Endodermal cell (in vitro differentiated cells): ENCODE results near the gene SMARCD1. TPM values are rescaled to one million over a fixed set of nuclear protein-coding genes. Genes with fewer than 3 reads are reported as not detected.

Experiments
- DNase-seq: peaks from one replicate; pipeline ENCODE4 v3.0.0-alpha.2; 2017
- H3K27ac ChIP-seq: 2 replicates; pipeline ENCODE4 v1.5.1; 2013; ENCODE audit warnings: mild to moderate bottlenecking, low read depth, low read length, moderate library complexity
- H3K27me3 ChIP-seq: 2 replicates; pipeline ENCODE4 v1.6.1; 2013; ENCODE audit warnings: mild to moderate bottlenecking, low read length, moderate library complexity; ENCODE audit not compliant: insufficient read depth, control insufficient read depth, poor library complexity, severe bottlenecking
- H3K36me3 ChIP-seq: 2 replicates; pipeline ENCODE4 v1.7.0; 2013; ENCODE audit warnings: mild to moderate bottlenecking, low read length, moderate library complexity; ENCODE audit not compliant: control insufficient read depth, insufficient read depth
- H3K4me1 ChIP-seq: one replicate; pipeline ENCODE4 v1.7.0; 2013; ENCODE audit warnings: low read length; ENCODE audit not compliant: control insufficient read depth, insufficient read depth
- H3K4me3 ChIP-seq: 2 replicates; pipeline ENCODE4 v1.5.1; 2013; ENCODE audit warnings: mild to moderate bottlenecking, low read length, moderate library complexity
- H3K9ac ChIP-seq: 2 replicates; pipeline ENCODE4 v1.6.1; 2013; ENCODE audit warnings: mild to moderate bottlenecking, low read length, moderate library complexity; ENCODE audit not compliant: poor library complexity, severe bottlenecking; ENCODE audit errors: extremely low read depth
- H3K9me3 ChIP-seq: 2 replicates; pipeline ENCODE4 v1.6.1; 2013; ENCODE audit warnings: mild to moderate bottlenecking, low read length, moderate library complexity; ENCODE audit not compliant: control insufficient read depth
- H3K27ac Mint-ChIP-seq: 2 replicates; pipeline ENCODE4 v1.8.0; 2020; ENCODE audit warnings: mixed read lengths
- H3K27me3 Mint-ChIP-seq: 2 replicates; pipeline ENCODE4 v1.8.0; 2021; ENCODE audit warnings: mild to moderate bottlenecking, mixed read lengths; ENCODE audit not compliant: insufficient read depth
- H3K36me3 Mint-ChIP-seq: 2 replicates; pipeline ENCODE4 v1.8.0; 2020; ENCODE audit warnings: low read depth, mixed read lengths
- H3K4me1 Mint-ChIP-seq: 2 replicates; pipeline ENCODE4 v1.8.0; 2020; ENCODE audit warnings: mixed read lengths
- H3K4me3 Mint-ChIP-seq: 2 replicates; pipeline ENCODE4 v1.8.0; 2020; ENCODE audit warnings: mild to moderate bottlenecking, moderate library complexity, mixed read lengths
- H3K9me3 Mint-ChIP-seq: 2 replicates; pipeline ENCODE4 v1.8.0; 2020; ENCODE audit warnings: mild to moderate bottlenecking, mixed read lengths
- WGBS, 2 experiments: methylation state at CpG; one replicate each; pipeline versions ENCODE4 v1.1.5 to v1.1.7; 2013; ENCODE audit warnings: missing lambda C conversion rate in 2 of 2, mixed read lengths in 1 of 2; ENCODE audit not compliant: insufficient coverage in 1 of 2, insufficient read length in 1 of 2; 5-methylcytosine and 5-hydroxymethylcytosine counted together
- total RNA-seq, 2 donors: library from RNA; stranded (reverse); fragmentation: NEBNext Ultra II Directional in 1 of 2; extraction: Animal tissue kit (Norgen Biotek cat#: 25700) in 1 of 2; gene quantifications; 2 replicates in 1 of 2; 3 replicates in 1 of 2; pipeline ENCODE4 v1.2.1, GENCODE V29; 2021
- TF ChIP-seq, protein P1 (sequence below): fragments of 200-600 bp; sonication (generic); conservative IDR thresholded peaks from 2 replicates; pipeline ENCODE4 v1.5.0; 2021; ENCODE audit warnings: antibody characterized with exemption, mild to moderate bottlenecking

Gene SMARCD1
- total RNA-seq, 2 donors from 2014 or later = 118 to 125 TPM

- Histone ChIP-seq H3K9me3 (no peaks in the 10 kb centered on the region), H3K9ac (no peak overlapping the region), H3K27ac (no peak overlapping the region), H3K4me1 (peaks cover 4% of the 10 kb centered on the region), H3K27me3 (no peaks in the 10 kb centered on the region), H3K36me3 (no peaks in the 10 kb centered on the region), H3K4me3 (no peak overlapping the region)
- H3K27ac Mint-ChIP-seq = no peak overlapping the region
- H3K9me3 Mint-ChIP-seq = no peaks in the 10 kb centered on the region
- 93 to 94% methylated on average over 3 to 5 of the region's 5 CpGs for WGBS, 2 experiments
- no peak for DNase-seq
- TF ChIP-seq, protein P1, sequence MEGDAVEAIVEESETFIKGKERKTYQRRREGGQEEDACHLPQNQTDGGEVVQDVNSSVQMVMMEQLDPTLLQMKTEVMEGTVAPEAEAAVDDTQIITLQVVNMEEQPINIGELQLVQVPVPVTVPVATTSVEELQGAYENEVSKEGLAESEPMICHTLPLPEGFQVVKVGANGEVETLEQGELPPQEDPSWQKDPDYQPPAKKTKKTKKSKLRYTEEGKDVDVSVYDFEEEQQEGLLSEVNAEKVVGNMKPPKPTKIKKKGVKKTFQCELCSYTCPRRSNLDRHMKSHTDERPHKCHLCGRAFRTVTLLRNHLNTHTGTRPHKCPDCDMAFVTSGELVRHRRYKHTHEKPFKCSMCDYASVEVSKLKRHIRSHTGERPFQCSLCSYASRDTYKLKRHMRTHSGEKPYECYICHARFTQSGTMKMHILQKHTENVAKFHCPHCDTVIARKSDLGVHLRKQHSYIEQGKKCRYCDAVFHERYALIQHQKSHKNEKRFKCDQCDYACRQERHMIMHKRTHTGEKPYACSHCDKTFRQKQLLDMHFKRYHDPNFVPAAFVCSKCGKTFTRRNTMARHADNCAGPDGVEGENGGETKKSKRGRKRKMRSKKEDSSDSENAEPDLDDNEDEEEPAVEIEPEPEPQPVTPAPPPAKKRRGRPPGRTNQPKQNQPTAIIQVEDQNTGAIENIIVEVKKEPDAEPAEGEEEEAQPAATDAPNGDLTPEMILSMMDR = no peak
- H3K4me1 Mint-ChIP-seq = peaks cover 6% of the 10 kb centered on the region
- no peak overlapping the region for H3K4me3 Mint-ChIP-seq
- H3K36me3 Mint-ChIP-seq = no peaks in the 10 kb centered on the region
- peaks cover 13% of the 10 kb centered on the region for H3K27me3 Mint-ChIP-seq
Observed at GRCh38 chr12:50069069-50069468, 16.1 kb upstream of the SMARCD1 start.

- H3K27ac ChIP-seq = no peak overlapping the region
- peaks cover 4% of the 10 kb centered on the region for H3K4me1 ChIP-seq
- H3K4me1 Mint-ChIP-seq = peaks cover 6% of the 10 kb centered on the region
- H3K27me3 Mint-ChIP-seq = peaks cover 8% of the 10 kb centered on the region
- H3K36me3 ChIP-seq = no peaks in the 10 kb centered on the region
- H3K27me3 ChIP-seq = no peaks in the 10 kb centered on the region
- H3K9me3 ChIP-seq = no peaks in the 10 kb centered on the region
- TF ChIP-seq, protein P1 = no peak
- no peaks in the 10 kb centered on the region for H3K9me3 Mint-ChIP-seq
- no peaks in the 10 kb centered on the region for H3K36me3 Mint-ChIP-seq
- no peak overlapping the region for H3K4me3 ChIP-seq
- no peak for DNase-seq
- H3K9ac ChIP-seq = no peak overlapping the region
- H3K4me3 Mint-ChIP-seq = no peak overlapping the region
- H3K27ac Mint-ChIP-seq = no peak overlapping the region
- WGBS, 2 experiments = 92 to 100% methylated on average over 3 of the region's 3 CpGs
Observed at GRCh38 chr12:50069539-50069938, 15.6 kb upstream of the SMARCD1 start.

DNA sequence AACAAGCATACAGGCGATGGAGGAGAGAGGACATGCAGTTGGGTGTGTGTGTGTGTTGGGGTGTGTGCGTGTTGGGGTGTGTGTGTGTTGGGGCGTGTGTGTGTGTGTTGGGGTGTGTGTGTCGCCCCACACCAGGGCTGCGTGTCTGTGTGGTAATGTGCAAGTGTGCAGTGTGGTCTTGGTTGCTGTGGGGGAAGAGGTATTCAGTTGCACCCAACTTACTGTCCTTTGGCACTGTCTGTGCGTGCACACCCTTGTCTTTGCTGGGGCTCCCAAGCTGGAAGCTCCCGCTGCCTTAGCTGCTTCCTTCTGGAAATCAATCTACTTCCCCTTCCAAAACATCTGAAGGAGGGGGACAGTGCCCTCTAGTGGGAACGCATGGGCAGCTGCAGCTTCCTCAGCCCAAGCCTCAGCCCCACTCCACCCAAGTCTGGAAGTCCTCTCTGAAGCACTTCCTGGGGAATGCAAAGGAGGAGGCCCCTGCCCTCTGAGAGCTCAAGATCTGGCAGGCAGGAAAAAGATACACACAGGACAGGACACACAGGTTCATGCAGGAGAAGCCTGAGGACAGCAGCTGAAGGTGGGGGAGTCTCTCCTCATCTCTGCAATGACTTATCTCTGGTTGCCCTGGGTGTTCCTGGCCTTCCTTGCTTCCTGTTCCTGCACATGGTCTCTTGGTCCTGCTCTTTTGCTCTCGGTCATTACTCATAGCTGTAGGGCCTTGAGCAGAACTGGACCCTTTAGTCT is 14.7 kb upstream of the SMARCD1 start:
- 64 to 73% methylated on average over 2 to 8 of the region's 9 CpGs for WGBS, 2 experiments
- H3K9ac ChIP-seq = no peak overlapping the region
- no peak overlapping the region for H3K27ac ChIP-seq

More for the DNA sequence above, 14.7 kb upstream of the SMARCD1 start:
- no peaks in the 10 kb centered on the region for H3K36me3 Mint-ChIP-seq
- H3K27ac Mint-ChIP-seq = no peak overlapping the region
- no peaks in the 10 kb centered on the region for H3K9me3 ChIP-seq
- DNase-seq = peak; percentile 96
- no peak overlapping the region for H3K4me3 ChIP-seq
- H3K4me1 ChIP-seq = peaks cover 7% of the 10 kb centered on the region
- no peaks in the 10 kb centered on the region for H3K9me3 Mint-ChIP-seq
- no peak overlapping the region for H3K4me3 Mint-ChIP-seq
- H3K4me1 Mint-ChIP-seq = peaks cover 8% of the 10 kb centered on the region
- no peaks in the 10 kb centered on the region for H3K27me3 ChIP-seq
- TF ChIP-seq, protein P1 = peak; percentile 92
- no peaks in the 10 kb centered on the region for H3K36me3 ChIP-seq
- H3K27me3 Mint-ChIP-seq = peaks cover 4% of the 10 kb centered on the region
